Common myeloid progenitor, CD34-positive (primary cell): ENCODE data around the gene NOP53.

Experiments used
- CTCF ChIA-PET: fragments of 350-600 bp; sonication (Branson Sonifier 250); formaldehyde crosslinking; loops from one replicate; lab custom pipeline; 2021; ENCODE audit warnings: antibody characterized with exemption; lab: Charles Lee
- POLR2A ChIA-PET: fragments of 350-600 bp; sonication (Branson Sonifier 250); formaldehyde crosslinking; loops from one replicate; lab custom pipeline; 2021; ENCODE audit warnings: antibody characterized with exemption; lab: Charles Lee
- DNase-seq, 3 donors: peaks; one replicate each; pipeline versions ENCODE4 v3.0.0 to v3.0.0-alpha.2; 2013
- H3K27ac ChIP-seq, 2 experiments: 1 replicate in 1 of 2; 2 replicates in 1 of 2; pipeline ENCODE4 v1.7.0; 2013; ENCODE audit warnings: inconsistent platforms in 2 of 2, low read length in 2 of 2, mild to moderate bottlenecking in 2 of 2, low read depth in 1 of 2, moderate library complexity in 1 of 2; ENCODE audit not compliant: severe bottlenecking in 2 of 2, insufficient read depth in 1 of 2, poor library complexity in 1 of 2
- H3K27me3 ChIP-seq, 5 experiments: replicated peaks in 2 of 5; 1 replicate in 3 of 5; 2 replicates in 2 of 5; pipeline versions ENCODE4 v1.6.1 to v1.7.0; 2013; ENCODE audit warnings: low read length in 4 of 5, mild to moderate bottlenecking in 2 of 5, moderate library complexity in 2 of 5, inconsistent platforms in 1 of 5; ENCODE audit not compliant: insufficient read depth in 5 of 5, control insufficient read depth in 4 of 5
- H3K36me3 ChIP-seq, 4 experiments: 1 replicate in 2 of 4; 2 replicates in 2 of 4; pipeline versions ENCODE4 v1.6.1 to v1.7.0; 2013; ENCODE audit warnings: low read length in 3 of 4, control low read depth in 1 of 4, mild to moderate bottlenecking in 1 of 4; ENCODE audit not compliant: control insufficient read depth in 4 of 4, insufficient read depth in 4 of 4
- H3K4me1 ChIP-seq, 4 experiments: 1 replicate in 3 of 4; 2 replicates in 1 of 4; pipeline versions ENCODE4 v1.6.1 to v1.7.1; 2013; ENCODE audit warnings: low read length in 3 of 4, mild to moderate bottlenecking in 3 of 4, control low read depth in 1 of 4, inconsistent platforms in 1 of 4, moderate library complexity in 1 of 4; ENCODE audit not compliant: control insufficient read depth in 4 of 4, insufficient read depth in 4 of 4; ENCODE audit errors: control extremely low read depth in 1 of 4
- H3K4me3 ChIP-seq, 7 experiments: 1 replicate in 4 of 7; 2 replicates in 3 of 7; pipeline versions ENCODE4 v1.5.1 to v1.7.0; 2013; ENCODE audit warnings: mild to moderate bottlenecking in 7 of 7, low read length in 6 of 7, moderate library complexity in 6 of 7, inconsistent platforms in 2 of 7, low read depth in 2 of 7, control low read depth in 1 of 7; ENCODE audit not compliant: insufficient read depth in 4 of 7, control insufficient read depth in 1 of 7; ENCODE audit errors: extremely low read depth in 1 of 7
- H3K9me3 ChIP-seq, 5 experiments: 1 replicate in 4 of 5; 2 replicates in 1 of 5; pipeline versions ENCODE4 v1.6.1 to v1.7.1; 2013; ENCODE audit warnings: low read length in 4 of 5, mild to moderate bottlenecking in 2 of 5, inconsistent platforms in 1 of 5, low read depth in 1 of 5, moderate library complexity in 1 of 5; ENCODE audit not compliant: control insufficient read depth in 4 of 5, insufficient read depth in 2 of 5; ENCODE audit errors: control extremely low read depth in 1 of 5
- WGBS: methylation state at CpG from one replicate; pipeline ENCODE4 v1.1.5; 2013; ENCODE audit not compliant: insufficient coverage; 5-methylcytosine and 5-hydroxymethylcytosine counted together

The NOP53 gene

DNA sequence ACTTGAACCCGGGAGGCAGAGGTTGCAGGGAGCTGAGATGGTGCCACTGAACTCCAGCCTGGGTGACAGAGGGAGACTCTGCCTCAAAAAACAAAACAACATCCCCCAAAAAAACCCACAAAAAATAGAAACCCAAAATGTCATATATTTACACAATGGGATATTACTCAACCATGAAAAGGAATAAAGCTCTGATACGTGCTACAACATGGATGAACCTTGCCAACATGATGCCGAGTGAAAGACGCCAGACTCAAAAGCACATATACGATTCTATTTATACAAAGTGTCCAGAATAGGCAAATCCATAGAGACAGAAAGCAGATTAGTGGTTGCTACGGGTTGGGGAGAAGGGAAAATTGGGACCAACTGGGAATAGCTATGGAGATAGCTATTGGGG is 61.1 kb downstream of the NOP53 start:
- no peaks in the 10 kb centered on the region for H3K36me3 ChIP-seq
- ChIA-PET CTCF (interaction anchor here (1.2 to 1.6 kb wide), 2 partner anchors 10 to 15 kb away, joined by 3 to 7 read pairs; no protein-coding TSS in a partner anchor), POLR2A (no interaction called here)
- H3K27ac ChIP-seq: no peak overlapping the region
- no peaks in the 10 kb centered on the region for H3K4me1 ChIP-seq
- peaks cover 0 to 3% (median 0%) of the 10 kb centered on the region in 5 experiments for H3K27me3 ChIP-seq
- no peak for DNase-seq
- H3K4me3 ChIP-seq: no peak overlapping the region
- H3K9me3 ChIP-seq: peaks cover 0 to under 1% (median 0%) of the 10 kb centered on the region in 5 experiments
- WGBS: 98% methylated on average over 5 of the region's 6 CpGs
